Measurements from ENCODE around the gene MYH14. TPM values are rescaled to one million over a fixed set of nuclear protein-coding genes. Genes with fewer than 3 reads are reported as not detected.
"Not testable (repeated sequence)": the region's sequence is repeated elsewhere in the genome, so short reads cannot be mapped to it uniquely, and the experiment has no call there.

The MYH14 gene
- total RNA-seq, 1 experiment from 2014 or later: 7.2 TPM

DNA sequence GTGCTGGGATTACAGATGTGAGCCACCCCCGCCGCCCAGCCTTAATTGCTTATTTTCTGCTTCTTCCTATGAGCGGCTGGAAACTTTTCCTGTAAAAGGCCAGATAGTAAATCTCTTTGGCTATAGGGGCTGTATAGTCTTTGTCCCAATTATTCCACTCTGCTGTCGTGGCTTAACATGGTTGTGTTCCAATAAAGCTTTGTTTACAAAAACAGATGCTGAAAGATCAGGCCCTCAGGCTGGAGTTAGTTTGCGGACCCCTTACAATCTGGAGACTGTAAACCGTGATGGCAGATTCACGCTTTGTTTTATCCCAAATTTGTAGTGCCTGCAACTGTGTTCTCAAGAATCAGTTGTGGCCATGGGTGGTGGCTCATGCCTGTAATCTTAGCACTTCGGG, 115.0 kb downstream of the MYH14 start:
- no peak for DNase-seq (ENCODE audit: low read depth)

DNA sequence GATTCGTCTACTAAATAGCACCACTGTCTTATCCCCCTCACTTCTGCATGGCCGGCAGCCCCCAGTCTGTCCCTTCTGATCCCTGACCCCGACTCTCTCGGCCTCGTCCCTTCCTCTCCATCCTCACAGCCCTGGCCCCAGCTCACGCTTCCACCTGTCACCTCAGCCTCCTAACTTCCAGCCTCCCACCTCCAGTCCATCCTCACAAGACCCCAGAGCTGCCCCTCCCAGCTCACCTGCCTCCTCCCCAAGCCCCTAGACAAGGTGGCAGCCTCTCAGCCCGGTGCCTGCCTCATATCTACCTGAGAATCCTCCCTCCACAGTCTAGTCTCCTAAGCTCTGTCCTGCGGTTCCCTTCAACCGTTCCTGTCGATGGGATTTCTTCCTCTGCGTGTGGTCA, 115.7 kb downstream of the MYH14 start:
- DNase-seq (ENCODE audit: low read depth): no peak

DNA sequence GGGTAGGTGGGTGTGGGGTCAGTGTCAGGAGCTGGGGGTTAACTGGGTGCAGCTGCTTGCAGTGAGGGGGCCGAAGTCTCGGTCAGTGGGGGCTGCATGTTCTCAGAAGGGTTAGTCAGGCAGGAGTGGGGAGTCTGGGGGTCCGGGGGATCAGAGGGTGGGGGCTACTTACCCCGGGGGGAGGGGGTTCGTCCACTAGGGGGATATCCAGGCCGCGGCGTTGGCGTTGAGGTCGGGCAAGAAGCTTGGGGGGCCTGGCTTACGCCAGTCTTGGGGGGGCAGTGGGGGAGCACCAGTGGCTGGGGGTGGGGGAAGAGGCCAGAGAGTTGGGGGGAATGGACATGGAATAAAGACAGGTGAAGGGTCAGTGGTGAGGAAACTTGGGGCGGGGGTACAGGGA, 116.6 kb downstream of the MYH14 start:
- DNase-seq (ENCODE audit: low read depth): no peak

DNA sequence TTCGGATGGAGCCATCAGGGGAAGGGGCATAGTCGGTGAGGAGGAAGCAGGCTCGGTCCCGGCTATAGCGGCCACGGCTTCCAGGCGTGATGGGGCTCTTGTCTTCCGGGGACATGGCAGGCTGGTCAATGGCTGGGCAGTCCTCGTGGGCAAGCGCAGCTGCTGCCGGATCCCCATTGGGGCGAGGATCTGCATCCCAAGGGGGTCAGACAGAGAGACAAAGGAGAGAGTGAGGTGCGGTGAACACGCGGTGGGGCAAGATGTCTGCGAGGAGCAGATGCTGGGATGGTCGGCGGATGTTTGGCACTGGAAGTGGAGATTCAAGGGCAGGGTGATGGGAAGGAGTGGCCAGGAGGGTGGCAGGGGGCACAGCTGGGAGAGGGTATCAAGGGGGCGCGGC, 117.2 kb downstream of the MYH14 start:
- no peak for DNase-seq (ENCODE audit: low read depth)

DNA sequence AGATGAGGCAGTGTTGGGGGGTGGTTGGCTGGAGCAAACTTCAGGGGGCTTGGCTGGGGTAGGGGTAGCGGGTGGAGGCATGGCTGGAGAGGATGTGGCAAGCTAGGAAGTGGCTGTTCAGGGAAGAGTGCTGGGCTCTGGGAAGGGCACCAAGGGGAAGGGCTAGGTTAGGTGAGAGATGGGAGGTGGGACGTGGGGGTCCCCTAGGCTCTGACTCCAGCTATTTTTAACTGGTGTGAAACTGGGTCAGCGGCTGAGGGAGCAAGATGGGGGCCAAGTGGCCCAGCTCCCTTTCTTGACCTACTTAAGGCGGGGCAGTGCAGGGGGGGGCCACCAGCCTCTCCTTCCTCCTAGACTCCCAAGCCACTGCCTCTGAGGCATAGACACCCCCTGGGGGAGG, 118.4 kb downstream of the MYH14 start:
- DNase-seq (ENCODE audit: low read depth): no peak

DNA sequence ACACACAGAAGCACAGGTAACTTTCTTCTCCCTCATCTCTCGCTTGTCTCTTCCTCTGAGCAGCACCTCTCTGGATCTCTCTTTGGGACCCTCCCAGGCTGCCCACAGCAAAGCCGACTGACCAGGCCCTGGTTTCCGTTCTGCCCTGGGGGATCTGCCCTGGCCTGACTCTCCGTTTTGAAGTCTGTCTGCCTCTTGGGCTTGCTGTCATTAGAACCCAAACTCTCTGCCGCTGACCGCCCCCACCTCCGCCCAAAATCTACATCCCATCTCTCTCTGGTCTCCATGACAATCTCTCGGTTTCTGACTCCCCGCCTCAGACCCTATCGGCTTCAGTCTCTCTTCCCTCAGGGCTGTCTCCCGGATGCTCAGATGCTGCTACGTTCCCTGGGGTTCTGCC, 118.8 kb downstream of the MYH14 start:
- DNase-seq (ENCODE audit: low read depth): no peak

DNA sequence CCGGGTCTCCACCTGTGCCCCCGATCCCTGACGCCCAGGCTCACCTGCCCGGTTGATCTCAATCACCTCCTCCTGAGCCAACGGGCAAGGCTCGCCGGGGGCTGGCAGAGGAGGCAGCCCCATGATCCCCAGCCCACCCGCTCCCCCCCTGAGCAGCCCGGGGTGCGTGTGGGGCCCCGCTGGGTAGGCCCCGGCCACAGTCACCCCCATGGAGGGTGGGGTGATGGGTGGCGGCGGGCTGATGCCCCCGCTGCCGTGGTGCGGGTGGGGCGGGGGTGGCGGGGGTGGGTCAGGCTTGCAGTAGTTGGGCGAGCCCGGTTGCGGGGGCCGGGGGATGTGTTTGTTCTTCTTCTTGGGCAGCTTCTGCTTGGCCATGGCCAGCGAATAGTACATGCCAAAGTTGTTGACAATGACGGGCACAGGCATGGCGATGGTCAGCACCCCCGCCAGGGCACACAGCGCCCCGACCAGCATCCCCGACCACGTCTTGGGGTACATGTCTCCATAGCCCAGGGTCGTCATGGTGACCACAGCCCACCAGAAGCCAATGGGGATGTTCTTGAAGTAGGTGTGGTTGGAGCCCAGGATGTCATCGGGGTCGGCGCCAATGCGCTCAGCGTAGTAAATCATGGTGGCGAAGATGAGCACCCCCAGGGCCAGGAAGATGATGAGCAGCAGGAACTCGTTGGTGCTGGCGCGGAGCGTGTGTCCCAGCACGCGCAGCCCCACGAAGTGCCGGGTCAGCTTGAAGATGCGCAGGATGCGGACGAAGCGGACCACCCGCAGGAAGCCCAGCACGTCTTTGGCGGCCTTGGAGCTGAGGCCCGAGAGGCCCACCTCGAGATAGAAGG, 119.7 kb downstream of the MYH14 start:
- no peak for DNase-seq (ENCODE audit: low read depth)

DNA sequence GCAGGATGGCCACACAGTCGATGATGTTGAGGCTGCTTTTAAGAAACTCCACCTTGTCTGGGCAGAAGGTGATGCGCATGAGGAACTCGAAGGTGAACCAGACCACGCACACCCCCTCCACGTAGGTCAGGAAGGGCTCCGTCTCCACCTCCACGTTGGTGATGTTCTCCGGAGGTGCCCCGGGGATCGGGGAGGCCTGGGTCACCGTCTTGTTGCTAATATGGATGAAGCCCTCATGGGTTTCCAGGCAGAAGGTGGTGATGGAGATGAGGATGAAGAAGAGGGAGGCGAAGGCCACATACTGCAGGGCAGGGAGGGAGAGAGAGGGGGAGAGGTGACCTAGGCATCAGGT, 120.3 kb downstream of the MYH14 start:
- no peak for DNase-seq (ENCODE audit: low read depth)

DNA sequence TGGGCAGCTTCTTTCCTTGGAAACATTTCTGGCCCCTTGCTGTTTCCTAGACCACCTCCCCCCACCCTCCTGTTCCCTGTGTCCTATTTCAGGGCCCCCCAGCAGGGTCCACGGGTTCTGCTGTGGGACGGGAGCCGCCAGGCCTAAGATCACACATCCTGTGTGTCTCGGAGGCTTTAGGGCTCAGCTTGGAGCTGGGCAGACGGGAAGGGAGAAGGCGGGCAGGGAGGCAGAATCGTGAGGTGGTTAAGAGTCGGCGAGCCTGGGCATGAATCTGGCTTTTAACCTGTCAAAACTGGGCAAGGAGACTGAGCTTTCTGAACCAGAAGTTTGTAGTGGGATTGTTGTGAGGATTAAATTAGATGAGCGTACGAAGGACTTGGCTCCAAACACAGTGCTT, 120.9 kb downstream of the MYH14 start:
- DNase-seq (ENCODE audit: low read depth): no peak

DNA sequence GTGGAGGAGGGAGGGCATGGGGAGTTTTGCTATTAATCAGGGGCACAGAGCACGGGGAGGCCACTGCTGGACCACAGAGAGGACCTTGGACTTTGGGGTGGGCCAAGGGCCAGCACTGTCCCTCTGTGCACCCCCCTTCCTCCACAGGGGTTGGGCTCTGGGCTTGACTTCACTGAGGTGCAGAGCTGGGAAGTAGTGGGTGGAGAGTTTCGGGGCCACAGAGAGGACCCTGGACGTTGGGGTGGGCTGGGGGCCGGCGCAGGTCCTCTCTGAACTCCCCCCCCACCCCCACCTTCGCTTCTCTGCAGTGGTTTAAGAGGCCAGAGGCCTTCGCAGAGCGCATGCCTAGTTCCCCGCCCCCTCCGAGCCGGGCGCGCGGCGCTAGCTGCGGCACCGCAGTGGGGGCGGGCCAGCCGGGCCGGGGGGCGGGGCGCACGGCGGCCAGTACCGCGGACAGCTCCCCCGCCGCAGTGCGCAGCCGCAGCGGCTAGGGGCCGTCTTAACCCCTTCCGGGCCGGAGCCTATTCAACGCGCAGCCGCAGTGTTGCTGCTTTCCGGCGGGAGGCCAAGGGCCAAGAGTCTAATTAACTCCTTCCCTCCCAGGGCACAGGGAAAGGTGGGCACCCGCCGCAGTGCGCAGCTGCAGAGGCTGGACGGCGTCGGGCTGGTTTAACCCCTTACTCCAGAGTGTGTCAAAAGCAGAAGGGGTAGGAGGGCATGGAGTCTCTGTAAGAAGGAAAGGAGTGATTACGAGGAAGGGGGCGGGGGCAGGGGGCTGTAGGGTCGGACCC, 122.1 kb downstream of the MYH14 start:
- DNase-seq (ENCODE audit: low read depth): peak; percentile 87

DNA sequence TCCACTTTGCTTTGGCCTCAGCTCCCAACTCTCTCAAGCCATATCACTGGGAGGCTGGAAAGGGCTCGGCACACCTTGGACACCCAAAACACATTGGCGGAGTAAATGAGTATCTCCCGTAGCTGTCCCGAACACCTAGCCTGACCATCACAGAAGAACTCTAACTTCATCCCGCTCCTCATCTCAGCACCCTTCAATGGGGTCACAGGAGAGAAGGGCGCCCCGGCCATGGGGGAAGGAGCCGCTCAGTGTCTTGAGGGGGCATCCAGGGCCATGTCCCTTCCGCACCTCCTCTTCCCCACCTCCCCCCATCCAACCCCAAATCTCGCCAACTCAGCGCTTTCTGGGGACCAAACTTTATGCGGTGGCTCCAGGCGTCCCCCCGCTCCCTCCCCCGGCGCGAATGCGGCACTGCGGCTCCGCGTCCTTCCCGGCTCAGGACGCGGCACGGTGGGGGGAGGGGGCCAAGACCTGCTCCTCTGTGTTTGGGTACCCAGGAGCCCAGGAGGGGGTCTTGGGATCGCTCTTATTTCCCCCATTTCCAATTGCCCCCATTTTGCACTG, 122.8 kb downstream of the MYH14 start:
- no peak for DNase-seq (ENCODE audit: low read depth)

DNA sequence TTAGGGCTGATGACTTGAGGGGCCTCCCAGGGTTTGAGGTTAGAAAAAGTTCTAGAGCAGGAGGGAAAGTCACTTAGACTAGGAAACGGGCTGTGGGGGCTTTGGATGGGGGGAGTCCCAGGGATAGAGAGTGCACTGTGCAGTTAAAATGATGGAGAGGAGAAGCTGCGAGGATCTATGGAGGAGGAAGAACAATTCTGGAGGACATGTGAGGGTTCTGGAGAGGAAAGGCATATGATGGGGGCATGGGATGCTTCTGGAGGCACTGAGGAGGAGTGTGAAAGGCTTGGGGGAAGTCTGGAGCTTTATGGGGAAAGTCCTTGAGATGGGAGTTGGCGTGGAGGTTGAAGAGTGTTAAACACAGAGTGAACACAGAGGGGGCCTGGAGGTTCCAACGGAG, 123.6 kb downstream of the MYH14 start:
- no peak for DNase-seq (ENCODE audit: low read depth)

DNA sequence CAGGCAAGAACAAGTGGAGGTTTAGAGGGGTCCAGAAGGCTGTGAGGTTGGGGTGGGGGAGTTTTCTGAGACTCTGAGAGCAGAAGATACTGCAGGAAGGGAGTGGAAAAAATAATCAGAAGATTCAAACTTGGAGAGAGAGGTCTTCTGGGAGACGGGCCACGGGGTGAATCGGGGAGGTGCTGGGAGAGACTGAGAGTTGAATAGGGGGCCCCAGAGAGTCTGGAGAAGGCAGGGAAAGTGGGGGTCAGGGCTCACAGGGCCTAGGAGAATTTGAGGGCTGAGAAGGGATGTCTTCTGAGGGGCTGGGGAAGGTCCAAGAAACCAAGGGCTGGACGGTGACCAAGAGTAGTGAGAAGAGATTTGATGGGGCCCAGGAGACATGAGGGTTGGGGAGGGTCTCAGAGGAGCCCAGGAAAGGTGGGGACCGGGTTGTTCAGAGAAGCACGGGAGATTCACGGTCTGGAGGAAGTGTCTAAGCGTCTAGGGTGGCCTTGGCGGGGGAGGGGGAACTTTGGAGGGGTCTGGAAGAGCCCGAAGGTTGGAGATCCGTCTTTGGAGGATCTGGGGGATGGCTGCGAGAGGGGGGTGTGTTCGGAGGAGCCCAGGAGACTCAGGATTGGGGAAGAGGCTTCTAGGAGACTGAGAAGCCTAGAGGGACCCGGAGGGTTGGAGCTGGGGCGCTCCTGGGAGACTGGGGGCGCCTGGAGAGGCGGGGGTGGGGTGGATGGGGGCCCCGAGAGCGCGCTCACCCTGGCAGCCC, 124.2 kb downstream of the MYH14 start:
- DNase-seq (ENCODE audit: low read depth): no peak

DNA sequence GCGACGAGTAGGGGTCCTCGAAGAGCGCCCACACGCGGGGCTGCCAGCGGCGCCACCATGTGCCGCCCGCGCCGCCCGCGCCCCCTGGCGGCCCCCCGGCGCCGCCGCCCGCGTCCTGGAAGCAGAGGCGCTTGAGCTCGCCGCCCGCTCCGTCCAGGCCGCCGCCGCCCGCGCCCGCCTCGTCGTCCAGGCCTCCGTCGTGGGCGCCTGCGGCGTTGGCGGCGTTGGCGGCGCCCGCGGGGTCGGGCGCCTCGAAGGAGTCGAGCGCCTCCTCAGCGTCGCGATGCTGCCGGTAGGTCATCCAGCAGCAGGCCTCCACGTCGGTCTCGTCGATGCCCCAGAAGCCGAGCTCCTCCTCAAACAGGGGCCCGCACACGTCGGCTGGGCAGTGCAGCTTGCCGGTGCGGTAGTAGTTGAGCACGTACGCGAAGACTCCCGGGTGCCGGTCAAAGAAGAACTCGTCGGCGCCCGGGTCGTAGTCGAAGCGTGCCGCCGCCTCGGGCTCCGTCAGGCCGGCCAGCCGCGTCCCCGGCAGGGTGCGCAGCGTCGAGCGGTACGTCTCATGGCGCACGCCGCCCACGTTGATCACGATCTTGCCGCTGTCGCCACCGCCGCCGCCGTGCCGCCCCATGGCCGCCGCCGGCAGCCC, 124.9 kb downstream of the MYH14 start:
- DNase-seq (ENCODE audit: low read depth): peak; percentile 57

DNA sequence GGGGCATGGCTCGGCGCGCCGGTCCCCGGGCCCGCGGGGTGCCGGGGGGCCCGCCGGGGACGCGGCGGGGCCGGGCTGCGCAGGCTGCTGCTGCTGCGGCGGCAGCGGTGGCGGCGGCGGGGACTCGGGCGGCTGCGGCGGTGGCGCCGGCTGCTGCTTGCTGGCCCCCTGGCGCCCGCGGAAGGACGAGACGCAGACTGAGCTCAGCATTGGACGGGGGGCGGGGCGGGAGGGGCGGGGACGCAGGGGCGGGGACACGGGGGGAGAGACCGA, 125.4 kb downstream of the MYH14 start:
- no peak for DNase-seq (ENCODE audit: low read depth)

DNA sequence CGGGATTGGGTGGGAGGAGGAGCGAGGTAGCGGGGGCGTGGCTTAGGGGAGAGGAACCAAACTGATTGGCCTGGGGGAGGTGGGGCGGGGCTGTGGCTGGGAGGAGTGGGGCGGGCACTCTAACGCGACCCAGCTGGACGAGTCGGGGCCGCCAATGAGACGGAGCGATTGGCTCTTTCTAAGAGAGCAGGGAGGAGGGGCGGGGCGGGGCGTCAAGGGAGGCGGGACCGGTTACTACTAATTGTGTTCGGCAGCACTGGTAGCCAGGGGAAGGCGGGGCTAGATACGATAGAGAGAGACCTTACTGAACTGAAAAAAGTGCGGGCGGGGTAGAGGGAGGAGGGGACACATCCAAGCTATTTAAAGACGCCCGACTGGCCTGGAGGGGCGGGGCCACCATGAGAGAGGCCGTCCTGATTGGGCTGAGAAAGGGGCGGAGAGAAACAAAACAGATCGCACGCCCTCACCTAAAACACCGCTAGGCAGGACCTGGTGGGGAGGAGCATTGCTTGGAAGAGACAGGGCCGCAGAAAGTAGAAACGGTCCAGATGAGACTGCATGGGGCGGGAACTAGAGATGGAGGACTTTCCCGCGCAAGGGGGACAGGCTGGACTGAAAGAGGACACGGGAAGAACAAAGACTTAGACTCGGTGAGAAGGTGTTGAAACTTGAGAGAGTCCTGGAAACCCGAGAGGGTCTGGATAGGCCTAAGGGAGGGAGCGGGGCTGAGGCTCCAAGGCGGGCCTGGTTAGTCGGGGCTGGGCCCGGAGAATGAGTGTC, 125.9 kb downstream of the MYH14 start, which contains the start of gene KCNC3:
TSS of gene KCNC3 (minus strand) at position 232 of the 780 bp plus-strand sequence. CDS start 295 bp downstream, outside the sequence.
- peak; percentile 100 for DNase-seq (ENCODE audit: low read depth)

DNA sequence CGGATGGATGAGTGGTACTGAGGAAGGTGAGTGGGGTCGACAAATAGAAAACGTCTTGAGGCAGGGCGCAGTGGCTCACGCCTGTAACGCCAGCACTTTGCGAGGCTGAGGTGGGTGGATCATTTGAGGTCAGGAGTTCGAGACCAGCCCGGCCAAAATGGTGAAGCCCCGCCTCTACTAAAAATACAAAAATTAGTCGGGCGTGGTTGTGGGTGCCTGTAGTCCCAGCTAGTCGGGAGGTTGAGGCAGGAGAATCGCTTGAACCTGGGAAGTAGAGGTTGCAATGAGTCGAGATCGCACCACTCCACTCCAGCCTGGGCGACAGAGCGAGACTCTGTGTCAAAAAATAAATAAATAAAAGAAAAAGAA, 126.5 kb downstream of the MYH14 start:
- DNase-seq (ENCODE audit: low read depth): not testable (repeated sequence)

DNA sequence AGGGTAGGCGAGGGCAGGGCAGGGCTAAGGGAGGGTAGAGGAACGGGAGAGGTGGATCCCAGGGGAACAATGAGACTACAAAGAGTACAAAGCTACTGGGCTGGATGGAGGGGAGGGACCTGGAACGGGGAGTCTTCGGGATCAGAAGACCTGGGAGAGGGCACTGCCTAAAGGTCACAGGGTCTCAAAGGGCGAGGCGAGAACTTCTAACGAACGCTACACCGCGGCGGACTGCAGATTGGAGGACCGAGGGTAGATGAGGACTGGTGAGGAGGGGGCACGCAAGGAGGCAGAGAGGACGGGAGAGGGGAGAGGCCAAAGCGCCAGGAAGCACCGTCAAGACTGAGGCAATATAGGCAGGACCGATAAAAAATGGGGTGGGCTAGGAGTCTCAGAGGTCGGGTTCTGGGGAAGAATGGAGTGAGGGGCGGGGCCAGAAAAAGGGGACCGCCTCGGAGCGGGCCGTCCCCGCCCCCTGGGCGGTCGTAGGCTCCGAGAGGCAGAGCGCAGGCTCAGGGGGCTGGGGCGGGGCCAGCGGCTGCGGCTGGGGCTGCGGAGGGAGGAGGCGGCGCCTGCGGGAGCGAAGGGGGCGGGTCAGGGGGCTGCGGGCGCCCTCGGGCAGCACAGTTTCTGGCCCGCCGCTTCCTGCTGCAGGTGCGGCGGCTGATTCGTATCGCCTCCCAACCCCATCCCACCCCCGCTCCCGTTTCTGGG, 127.1 kb downstream of the MYH14 start:
- DNase-seq (ENCODE audit: low read depth): peak; percentile 94

DNA sequence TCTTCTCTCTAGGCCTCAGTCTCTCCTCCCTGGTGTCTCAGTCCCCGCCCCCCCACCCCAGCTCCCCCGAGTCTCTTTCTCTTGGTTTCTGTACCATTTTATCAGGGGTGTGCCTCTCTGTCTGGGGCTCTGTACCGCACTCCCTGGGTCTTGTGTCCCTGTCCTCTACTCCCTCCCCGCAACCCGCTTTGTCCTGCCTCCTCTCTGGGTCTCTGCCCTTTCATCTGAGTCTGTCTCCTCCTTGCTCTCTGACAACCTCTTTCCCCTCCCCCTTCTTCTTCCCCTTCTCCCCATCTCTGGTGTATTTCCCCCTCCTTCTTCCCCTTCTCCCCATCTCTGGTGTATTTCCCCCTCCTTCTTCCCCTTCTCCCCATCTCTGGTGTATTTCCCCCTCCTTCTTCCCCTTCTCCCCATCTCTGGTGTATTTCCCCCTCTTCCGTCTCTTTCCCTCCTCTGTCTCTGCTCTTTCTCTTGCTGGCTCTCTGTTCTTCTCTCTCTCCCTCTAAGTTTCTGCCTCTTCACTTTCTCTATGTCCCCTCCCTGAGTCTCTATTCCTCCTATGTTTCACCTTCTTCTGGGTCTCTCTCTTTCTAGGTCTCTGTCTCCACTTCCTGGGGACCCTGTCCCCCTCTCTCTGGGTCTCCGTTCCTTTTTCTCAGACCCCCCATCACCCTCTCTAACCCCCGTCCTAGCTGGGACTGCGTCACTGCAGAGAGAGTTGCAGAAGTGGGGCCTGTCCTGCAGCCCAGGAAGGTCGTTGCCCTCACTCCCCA, 128.0 kb downstream of the MYH14 start:
- no peak for DNase-seq (ENCODE audit: low read depth)

DNA sequence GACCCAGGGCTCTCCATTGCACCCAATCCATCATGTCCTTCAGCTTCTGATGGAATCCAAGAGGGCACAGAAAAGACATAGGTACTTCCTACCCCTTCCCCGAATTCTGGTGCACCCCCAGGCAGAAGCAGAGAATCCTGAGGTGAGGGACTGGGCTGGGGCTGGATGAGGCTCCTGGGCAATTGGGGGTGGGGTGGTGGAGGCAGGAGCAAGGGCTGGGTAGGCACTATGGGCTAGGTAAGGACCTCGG, 128.5 kb downstream of the MYH14 start:
- no peak for DNase-seq (ENCODE audit: low read depth)
